A549 (cell line): ENCODE data around the gene ALG10B. TPM values are rescaled to one million over a fixed set of nuclear protein-coding genes. Genes with fewer than 3 reads are reported as not detected.
"Not testable (repeated sequence)": the region's sequence is repeated elsewhere in the genome, so short reads cannot be mapped to it uniquely, and the experiment has no call there.

ENCODE experiments used
- ATAC-seq, 2 experiments: fragments of 200-7000 bp in 1 of 2; fragments of >200 bp in 1 of 2; cut with Nextera tagmentation in 1 of 2; cut with Tn5 transposase in 1 of 2; 3 replicates each; pipeline versions ENCODE4 v1.8.0 to v1.9.1; 2018 to 2020; ENCODE audit warnings: mild to moderate bottlenecking in 1 of 2, moderate library complexity in 1 of 2
- CTCF ChIA-PET: fragments of 300-600 bp; sonication (Branson Sonifier 250); formaldehyde crosslinking; extraction: SDS; loops from one replicate; lab custom pipeline; 2021; ENCODE audit warnings: antibody characterized with exemption, inconsistent platforms; lab: Yijun Ruan, JAX
- POLR2A ChIA-PET: fragments of 350-600 bp; formaldehyde crosslinking; extraction: SDS; loops from one replicate; lab custom pipeline; 2021; ENCODE audit warnings: antibody characterized with exemption, inconsistent platforms; lab: Yijun Ruan, JAX
- DNase-seq, 2 experiments: peaks; one replicate each; pipeline versions ENCODE4 v3.0.0 to v3.0.0-alpha.2; 2011 to 2016; ENCODE audit warnings: low read depth in 1 of 2, low spot score in 1 of 2
- FAIRE-seq: peaks from 2 replicates; lab custom pipeline; 2011; peaks lifted over from hg19 to GRCh38; lab: Jason Lieb, UNC
- H3K27ac ChIP-seq, 2 experiments: fragments of >200 bp; sonication (Bioruptor Twin); formaldehyde crosslinking; 3 replicates each; pipeline ENCODE4 v1.5.1; 2016 to 2017
- H3K4me1 ChIP-seq: fragments of >200 bp; sonication (Bioruptor Twin); formaldehyde crosslinking; 3 replicates; pipeline ENCODE4 v1.6.1; 2016
- H3K4me2 ChIP-seq: fragments of >200 bp; sonication (Bioruptor Twin); formaldehyde crosslinking; 3 replicates; pipeline ENCODE4 v1.6.1; 2016
- H3K4me3 ChIP-seq: fragments of >200 bp; sonication (Bioruptor Twin); formaldehyde crosslinking; 3 replicates; pipeline ENCODE4 v1.5.1; 2016
- H3K9me3 ChIP-seq: fragments of >200 bp; sonication (Bioruptor Twin); formaldehyde crosslinking; 3 replicates; pipeline ENCODE4 v1.6.1; 2016
- CBX2 ChIP-seq: fragments of 200-600 bp; sonication (generic); IDR thresholded peaks from 2 replicates; pipeline ENCODE4 v1.6.1; 2016; ENCODE audit warnings: low read depth, mild to moderate bottlenecking, borderline replicate concordance
- CBX8 ChIP-seq: fragments of 200-600 bp; sonication (generic); IDR thresholded peaks from 2 replicates; pipeline ENCODE4 v1.6.1; 2016
- CHD4 ChIP-seq: fragments of 200-600 bp; sonication (generic); IDR thresholded peaks from 2 replicates; pipeline ENCODE4 v1.6.1; 2016; ENCODE audit warnings: antibody characterized with exemption, mild to moderate bottlenecking, borderline replicate concordance
- EHF ChIP-seq: fragments of 250-450 bp; sonication (Bioruptor Pico); IDR thresholded peaks from 2 replicates; pipeline ENCODE4 v1.5.0; 2020; ENCODE audit warnings: mild to moderate bottlenecking
- FOSB ChIP-seq: fragments of 250-450 bp; sonication (Bioruptor Pico); IDR thresholded peaks from 2 replicates; pipeline ENCODE4 v1.5.0; 2020; ENCODE audit warnings: mild to moderate bottlenecking, moderate library complexity
- FOSL2 ChIP-seq, 2 experiments: fragments of 450-650 bp in 1 of 2; fragments of >200 bp in 1 of 2; sonication (Bioruptor Twin) in 1 of 2; formaldehyde crosslinking; IDR thresholded peaks; 2 replicates each; pipeline versions ENCODE4 v1.5.0 to v1.6.1; 2016 to 2020; ENCODE audit warnings: mild to moderate bottlenecking in 1 of 2, moderate library complexity in 1 of 2
- HDAC2 ChIP-seq: fragments of 200-600 bp; sonication (generic); IDR thresholded peaks from 2 replicates; pipeline ENCODE4 v1.6.1; 2016
- HEYL ChIP-seq: fragments of 250-450 bp; sonication (Bioruptor Pico); IDR thresholded peaks from 2 replicates; pipeline ENCODE4 v1.8.0; 2021; ENCODE audit warnings: mild to moderate bottlenecking, moderate library complexity
- JUNB ChIP-seq: fragments of >200 bp; sonication (Bioruptor Twin); formaldehyde crosslinking; IDR thresholded peaks from 2 replicates; pipeline ENCODE4 v1.6.1; 2016
- KDM5A ChIP-seq: fragments of 200-600 bp; sonication (generic); IDR thresholded peaks from 2 replicates; pipeline ENCODE4 v1.6.1; 2016; ENCODE audit warnings: antibody characterized with exemption, mild to moderate bottlenecking
- MYC ChIP-seq: IDR thresholded peaks from 2 replicates; pipeline ENCODE4 v1.6.1; 2012; ENCODE audit warnings: mild to moderate bottlenecking, inconsistent platforms, low read length, improper control_type of control experiment, borderline replicate concordance
- NFE2L2 ChIP-seq: fragments of 150-350 bp; conservative IDR thresholded peaks from 2 replicates; pipeline ENCODE4 v1.6.1; 2014; ENCODE audit warnings: low read length
- NPAS2 ChIP-seq: fragments of 250-450 bp; sonication (Bioruptor Pico); IDR thresholded peaks from 2 replicates; pipeline ENCODE4 v1.8.0; 2022; ENCODE audit warnings: mild to moderate bottlenecking, moderate library complexity, borderline replicate concordance
- RAD21 ChIP-seq, 2 experiments: fragments of >200 bp in 1 of 2; sonication (Bioruptor Twin) in 1 of 2; formaldehyde crosslinking in 1 of 2; IDR thresholded peaks in 1 of 2; conservative IDR thresholded peaks in 1 of 2; 2 replicates in 1 of 2; 3 replicates in 1 of 2; pipeline ENCODE4 v1.6.1; 2012 to 2018; ENCODE audit warnings: inconsistent platforms in 1 of 2
- SMC3 ChIP-seq: fragments of >200 bp; sonication (Bioruptor Twin); formaldehyde crosslinking; IDR thresholded peaks from 3 replicates; pipeline ENCODE4 v1.6.1; 2018; ENCODE audit warnings: inconsistent platforms
- TFCP2L1 ChIP-seq: fragments of 250-450 bp; sonication (Bioruptor Pico); IDR thresholded peaks from 2 replicates; pipeline ENCODE4 v1.5.0; 2021; ENCODE audit warnings: mild to moderate bottlenecking
- ZC3H11A ChIP-seq: fragments of 450-650 bp; IDR thresholded peaks from 2 replicates; pipeline ENCODE4 v1.6.1; 2014; ENCODE audit warnings: antibody characterized with exemption, mild to moderate bottlenecking
- WGBS: methylation state at CpG from one replicate; pipeline ENCODE4 v1.1.6; 2017; ENCODE audit errors: missing lambda C conversion rate; 5-methylcytosine and 5-hydroxymethylcytosine counted together
- polyA plus RNA-seq, 4 experiments: library from polyadenylated mRNA; depleted of rRNA in 3 of 4; stranded (reverse); fragments of >200 nt; fragmentation: RNase III in 1 of 4; extraction: RNeasy Plus Mini Kit Qiagen cat#74134 plus additional on column Dnase treatment in 1 of 4; gene quantifications; 2 replicates in 3 of 4; 3 replicates in 1 of 4; pipeline ENCODE4 v1.2.3, GENCODE V29; 2011 to 2017
- TF ChIP-seq, protein P1 (sequence below): fragments of >200 bp; sonication (Bioruptor Twin); formaldehyde crosslinking; IDR thresholded peaks from 3 replicates; pipeline ENCODE4 v1.5.1; 2016
- TF ChIP-seq, protein P2 (sequence below): fragments of 450-650 bp; IDR thresholded peaks from 2 replicates; pipeline ENCODE4 v1.6.1; 2014; ENCODE audit warnings: antibody characterized with exemption
- TF ChIP-seq, protein P3 (sequence below): IDR thresholded peaks from 2 replicates; pipeline ENCODE4 v1.6.1; 2012
- TF ChIP-seq, protein P4 (sequence below): fragments of 150-350 bp; IDR thresholded peaks from 2 replicates; pipeline ENCODE4 v1.6.1; 2014; ENCODE audit warnings: low read depth, mild to moderate bottlenecking, low read length

Gene ALG10B
- polyA plus RNA-seq, 2 of the 4 experiments (the other 2 are of a cell fraction): 4.7 to 15.2 TPM

DNA sequence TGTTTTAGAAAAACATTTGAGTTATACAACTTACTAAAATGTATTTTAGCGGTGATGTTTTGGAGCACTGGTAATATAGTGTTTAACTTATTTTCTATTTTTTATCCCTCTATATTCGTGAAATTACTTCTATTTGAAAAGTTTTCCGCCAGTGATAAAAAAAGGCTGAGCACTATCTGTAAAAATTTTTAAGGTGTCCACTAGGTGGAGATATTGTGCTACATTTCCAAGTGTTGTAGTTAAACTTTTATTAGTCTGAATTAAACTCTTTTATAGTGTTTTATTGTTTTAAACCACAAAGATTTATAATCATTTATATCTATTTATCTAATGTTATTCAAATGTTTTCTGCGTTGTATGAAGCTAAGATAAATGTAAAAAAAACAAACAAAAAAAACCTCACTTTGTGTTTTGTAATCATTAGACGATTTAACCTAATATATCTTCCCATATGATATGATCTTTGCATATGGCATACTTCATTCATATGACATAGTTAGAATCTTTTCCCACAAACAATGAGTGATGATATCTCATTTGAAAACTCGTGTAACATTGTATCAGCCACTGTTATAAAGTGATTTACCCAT is 11.8 kb downstream of the ALG10B start:
- WGBS: 16% methylated on average over 6 of the region's 6 CpGs

DNA sequence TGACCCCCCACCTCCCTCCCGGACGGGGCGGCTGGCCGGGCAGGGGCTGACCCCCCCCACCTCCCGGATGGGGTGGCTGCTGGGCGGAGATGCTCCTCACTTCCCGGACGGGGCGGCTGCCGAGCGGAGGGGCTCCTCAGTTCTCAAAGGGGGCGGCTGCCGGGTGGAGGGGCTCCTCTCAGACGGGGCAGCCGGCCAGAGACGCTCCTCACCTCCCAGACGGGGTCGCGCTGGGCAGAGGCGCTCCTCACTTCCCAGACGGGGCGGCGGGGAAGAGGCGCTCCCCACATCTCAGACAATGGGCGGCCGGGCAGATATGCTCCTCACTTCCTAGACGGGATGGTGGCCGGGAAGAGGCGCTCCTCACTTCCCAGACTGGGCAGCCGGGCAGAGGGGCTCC is 13.8 kb downstream of the ALG10B start:
- H3K4me1 ChIP-seq, H3K4me3 ChIP-seq, H3K27ac ChIP-seq, POLR2A ChIA-PET, DNase-seq, FAIRE-seq, ATAC-seq, H3K4me2 ChIP-seq, H3K9me3 ChIP-seq: not testable (repeated sequence)
- CTCF ChIA-PET: interaction anchor here (1.9 to 2.1 kb wide), 2 partner anchors 773 to 943 kb away, joined by 6 to 9 read pairs; no protein-coding TSS in a partner anchor
- 83% methylated on average over 22 of the region's 30 CpGs for WGBS

More for the DNA sequence above, 11.8 kb downstream of the ALG10B start:
- H3K4me1 ChIP-seq: no peaks in the 10 kb centered on the region
- no peaks in the 10 kb centered on the region for H3K9me3 ChIP-seq
- no peak; a peak in 1 of 6 replicates for ATAC-seq
- TF ChIP-seq SMC3 (peak; percentile 73), TFCP2L1 (CRISPR knock-in tag) (no peak), RAD21 (conservative IDR thresholded peaks at IDR 0.05 in 1 of 2, IDR thresholded peaks at IDR 0.05 in 1 of 2) (peak; percentile 74 to 85)
- TF ChIP-seq, protein P1, sequence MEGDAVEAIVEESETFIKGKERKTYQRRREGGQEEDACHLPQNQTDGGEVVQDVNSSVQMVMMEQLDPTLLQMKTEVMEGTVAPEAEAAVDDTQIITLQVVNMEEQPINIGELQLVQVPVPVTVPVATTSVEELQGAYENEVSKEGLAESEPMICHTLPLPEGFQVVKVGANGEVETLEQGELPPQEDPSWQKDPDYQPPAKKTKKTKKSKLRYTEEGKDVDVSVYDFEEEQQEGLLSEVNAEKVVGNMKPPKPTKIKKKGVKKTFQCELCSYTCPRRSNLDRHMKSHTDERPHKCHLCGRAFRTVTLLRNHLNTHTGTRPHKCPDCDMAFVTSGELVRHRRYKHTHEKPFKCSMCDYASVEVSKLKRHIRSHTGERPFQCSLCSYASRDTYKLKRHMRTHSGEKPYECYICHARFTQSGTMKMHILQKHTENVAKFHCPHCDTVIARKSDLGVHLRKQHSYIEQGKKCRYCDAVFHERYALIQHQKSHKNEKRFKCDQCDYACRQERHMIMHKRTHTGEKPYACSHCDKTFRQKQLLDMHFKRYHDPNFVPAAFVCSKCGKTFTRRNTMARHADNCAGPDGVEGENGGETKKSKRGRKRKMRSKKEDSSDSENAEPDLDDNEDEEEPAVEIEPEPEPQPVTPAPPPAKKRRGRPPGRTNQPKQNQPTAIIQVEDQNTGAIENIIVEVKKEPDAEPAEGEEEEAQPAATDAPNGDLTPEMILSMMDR: peak; percentile 64
- FAIRE-seq: peak; percentile 98
- POLR2A ChIA-PET: no interaction called here
- no peak overlapping the region; the same call in 2 of the 3 replicates for H3K4me2 ChIP-seq
- CTCF ChIA-PET: interaction anchor here (0.7 to 1.8 kb wide), 8 partner anchors 13 to 944 kb away, joined by 3 to 8 read pairs (median 4); no protein-coding TSS in a partner anchor
- DNase-seq: peak in 1 of 2 experiments; percentile 54
- H3K4me3 ChIP-seq: no peak overlapping the region
- no peak overlapping the region for H3K27ac ChIP-seq

DNA sequence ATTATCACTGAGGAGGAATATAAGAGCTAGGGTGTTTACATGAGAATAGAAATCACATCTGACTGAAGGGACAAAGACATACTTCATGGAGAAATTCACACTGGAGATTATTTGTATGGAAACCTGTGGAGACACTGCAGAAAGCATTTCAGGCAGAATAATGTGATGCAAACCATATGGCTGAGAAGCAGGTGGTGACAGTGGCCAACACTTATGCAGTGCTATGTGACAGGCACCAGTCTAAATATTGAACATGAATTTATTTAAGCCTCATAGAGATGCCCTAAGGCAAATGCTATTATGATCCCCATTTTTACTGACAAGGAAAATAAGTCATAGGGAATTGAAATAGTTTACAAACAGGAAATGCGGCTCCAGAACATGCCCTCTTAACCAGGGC is 16.2 kb downstream of the ALG10B start:
- FAIRE-seq: peak; percentile 7
- TF ChIP-seq CBX2 (no peak), HDAC2 (no peak), ZC3H11A (no peak), MYC (no peak), CHD4 (no peak), CBX8 (no peak)
- TF ChIP-seq, protein P2, sequence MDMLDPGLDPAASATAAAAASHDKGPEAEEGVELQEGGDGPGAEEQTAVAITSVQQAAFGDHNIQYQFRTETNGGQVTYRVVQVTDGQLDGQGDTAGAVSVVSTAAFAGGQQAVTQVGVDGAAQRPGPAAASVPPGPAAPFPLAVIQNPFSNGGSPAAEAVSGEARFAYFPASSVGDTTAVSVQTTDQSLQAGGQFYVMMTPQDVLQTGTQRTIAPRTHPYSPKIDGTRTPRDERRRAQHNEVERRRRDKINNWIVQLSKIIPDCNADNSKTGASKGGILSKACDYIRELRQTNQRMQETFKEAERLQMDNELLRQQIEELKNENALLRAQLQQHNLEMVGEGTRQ: no peak
- TF ChIP-seq, protein P3, sequence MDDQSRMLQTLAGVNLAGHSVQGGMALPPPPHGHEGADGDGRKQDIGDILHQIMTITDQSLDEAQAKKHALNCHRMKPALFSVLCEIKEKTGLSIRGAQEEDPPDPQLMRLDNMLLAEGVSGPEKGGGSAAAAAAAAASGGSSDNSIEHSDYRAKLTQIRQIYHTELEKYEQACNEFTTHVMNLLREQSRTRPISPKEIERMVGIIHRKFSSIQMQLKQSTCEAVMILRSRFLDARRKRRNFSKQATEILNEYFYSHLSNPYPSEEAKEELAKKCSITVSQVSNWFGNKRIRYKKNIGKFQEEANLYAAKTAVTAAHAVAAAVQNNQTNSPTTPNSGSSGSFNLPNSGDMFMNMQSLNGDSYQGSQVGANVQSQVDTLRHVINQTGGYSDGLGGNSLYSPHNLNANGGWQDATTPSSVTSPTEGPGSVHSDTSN: no peak
- TF ChIP-seq, all 56 proteins: peak for 0
- no peak for DNase-seq
- Histone ChIP-seq H3K27ac (no peak overlapping the region), H3K9me3 (no peaks in the 10 kb centered on the region), H3K4me3 (no peak overlapping the region), H3K4me1 (no peaks in the 10 kb centered on the region), H3K4me2 (no peak overlapping the region)
- ATAC-seq: 0 out of 6 replicates have a peak, but pooled peaks of 1 of the 2 experiments have one; percentile 39
- CTCF ChIA-PET: interaction anchor here (0.7 to 2.1 kb wide), 2 partner anchors 280 to 941 kb away, joined by 3 to 6 read pairs; no protein-coding TSS in a partner anchor
- 97% methylated on average over 1 of the region's 1 CpG for WGBS
- POLR2A ChIA-PET: no interaction called here

DNA sequence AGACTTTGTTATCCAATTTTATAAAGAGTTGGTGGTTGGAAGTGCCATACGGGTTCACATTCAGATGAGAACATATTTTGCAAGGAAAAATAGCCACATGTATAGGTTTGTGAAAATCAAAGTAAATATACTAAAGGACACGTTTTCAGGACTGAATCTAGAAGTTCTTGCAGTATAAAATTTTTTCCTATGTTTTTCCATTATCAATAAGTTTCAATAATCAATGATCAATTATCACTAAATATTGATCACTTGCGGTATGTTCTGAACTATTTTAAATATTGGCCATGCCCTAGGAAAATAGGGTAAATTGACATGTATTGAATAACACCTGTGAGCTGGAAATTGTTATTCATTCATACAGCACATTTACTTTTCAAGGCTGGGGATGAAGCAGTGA is 25.9 kb downstream of the ALG10B start:
- DNase-seq (no peak), FAIRE-seq (peak; percentile 59), ATAC-seq (no peak)
- Histone ChIP-seq H3K4me3 (no peak overlapping the region), H3K4me1 (no peaks in the 10 kb centered on the region), H3K9me3 (no peaks in the 10 kb centered on the region), H3K27ac (no peak overlapping the region), H3K4me2 (no peak overlapping the region)
- ChIA-PET CTCF (no interaction called here), POLR2A (no interaction called here)
- 30% methylated on average over 3 of the region's 3 CpGs for WGBS
- TF ChIP-seq HEYL (no peak), FOSB (CRISPR knock-in tag) (no peak), NPAS2 (no peak), FOSL2 (IDR thresholded peaks at IDR 0.05) (no peak), FOSL2 (CRISPR knock-in tag; IDR thresholded peaks at IDR 0.05) (no peak), KDM5A (no peak), NFE2L2 (no peak), JUNB (no peak), EHF (CRISPR knock-in tag) (no peak), SMC3 (no peak)
- TF ChIP-seq, protein P4, sequence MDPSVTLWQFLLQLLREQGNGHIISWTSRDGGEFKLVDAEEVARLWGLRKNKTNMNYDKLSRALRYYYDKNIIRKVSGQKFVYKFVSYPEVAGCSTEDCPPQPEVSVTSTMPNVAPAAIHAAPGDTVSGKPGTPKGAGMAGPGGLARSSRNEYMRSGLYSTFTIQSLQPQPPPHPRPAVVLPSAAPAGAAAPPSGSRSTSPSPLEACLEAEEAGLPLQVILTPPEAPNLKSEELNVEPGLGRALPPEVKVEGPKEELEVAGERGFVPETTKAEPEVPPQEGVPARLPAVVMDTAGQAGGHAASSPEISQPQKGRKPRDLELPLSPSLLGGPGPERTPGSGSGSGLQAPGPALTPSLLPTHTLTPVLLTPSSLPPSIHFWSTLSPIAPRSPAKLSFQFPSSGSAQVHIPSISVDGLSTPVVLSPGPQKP: no peak
